ENCODE results near the gene DGCR8. TPM values are rescaled to one million over a fixed set of nuclear protein-coding genes. Genes with fewer than 3 reads are reported as not detected.
"Not testable (repeated sequence)": the region's sequence is repeated elsewhere in the genome, so short reads cannot be mapped to it uniquely, and the experiment has no call there.

Gene DGCR8
- total and polyA plus RNA-seq, 2 experiments from 2014 or later, result 14.0 to 28.7 TPM

DNA sequence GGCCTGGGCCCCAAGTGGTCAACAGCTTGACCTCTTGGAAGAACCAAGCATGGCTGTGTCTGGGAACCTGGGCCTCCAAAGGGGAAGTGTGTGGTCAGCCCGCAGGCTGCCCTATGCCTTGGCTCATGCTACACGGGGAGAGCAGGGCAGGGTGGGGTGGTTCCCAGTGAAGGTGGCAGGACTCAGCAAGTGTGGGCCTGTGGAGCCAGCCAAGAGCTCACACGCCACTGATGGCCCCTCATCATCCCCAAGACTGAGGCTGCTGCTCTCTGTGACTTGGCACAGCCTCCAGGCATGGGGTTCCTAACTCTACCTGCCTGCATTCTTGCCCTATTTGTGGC, 15.9 kb upstream of the DGCR8 start:
- no peaks in the 10 kb centered on the region for H3K36me3 ChIP-seq (ENCODE audit: low read depth)
- H3K4me2 ChIP-seq (ENCODE audit: unreplicated experiment), result no peak overlapping the region
- TF ChIP-seq EZH2phosphoT487 (IDR thresholded peaks at IDR 0.05; ENCODE audit: insufficient read depth, low read depth) (no peak), EZH2 (IDR thresholded peaks at IDR 0.05; ENCODE audit: insufficient read depth, poor library complexity, severe bottlenecking) (no peak)
- no peaks in the 10 kb centered on the region for H4K20me1 ChIP-seq (ENCODE audit: insufficient read depth)
- H3K9me2 ChIP-seq (ENCODE audit: insufficient read depth), result no peaks in the 10 kb centered on the region
- H2AFZ ChIP-seq, result no peak overlapping the region
- no peaks in the 10 kb centered on the region for H3K4me1 ChIP-seq (ENCODE audit: insufficient read depth)
- WGBS, 2 experiments (ENCODE audit: low coverage in 1 of 2, low lambda C conversion rate in 2 of 2, missing lambda C conversion rate in 2 of 2), result 94 to 100% methylated on average over 2 to 3 of the region's 3 CpGs
- H3K79me2 ChIP-seq (ENCODE audit: insufficient read depth), result no peaks in the 10 kb centered on the region
- H3K9me3 ChIP-seq (ENCODE audit: low read depth), result no peaks in the 10 kb centered on the region
- no peak overlapping the region for H3K4me3 ChIP-seq
- no peak overlapping the region for H3K9ac ChIP-seq
- H3K27me3 ChIP-seq (replicated peaks; ENCODE audit: insufficient read depth), result no peaks in the 10 kb centered on the region
- no peaks in the 10 kb centered on the region for H3F3A ChIP-seq (ENCODE audit: insufficient read depth)
- H3K27ac ChIP-seq, result no peak overlapping the region
- no peak for DNase-seq
- in situ Hi-C loops (cut with MboI), result no loop called here

DNA sequence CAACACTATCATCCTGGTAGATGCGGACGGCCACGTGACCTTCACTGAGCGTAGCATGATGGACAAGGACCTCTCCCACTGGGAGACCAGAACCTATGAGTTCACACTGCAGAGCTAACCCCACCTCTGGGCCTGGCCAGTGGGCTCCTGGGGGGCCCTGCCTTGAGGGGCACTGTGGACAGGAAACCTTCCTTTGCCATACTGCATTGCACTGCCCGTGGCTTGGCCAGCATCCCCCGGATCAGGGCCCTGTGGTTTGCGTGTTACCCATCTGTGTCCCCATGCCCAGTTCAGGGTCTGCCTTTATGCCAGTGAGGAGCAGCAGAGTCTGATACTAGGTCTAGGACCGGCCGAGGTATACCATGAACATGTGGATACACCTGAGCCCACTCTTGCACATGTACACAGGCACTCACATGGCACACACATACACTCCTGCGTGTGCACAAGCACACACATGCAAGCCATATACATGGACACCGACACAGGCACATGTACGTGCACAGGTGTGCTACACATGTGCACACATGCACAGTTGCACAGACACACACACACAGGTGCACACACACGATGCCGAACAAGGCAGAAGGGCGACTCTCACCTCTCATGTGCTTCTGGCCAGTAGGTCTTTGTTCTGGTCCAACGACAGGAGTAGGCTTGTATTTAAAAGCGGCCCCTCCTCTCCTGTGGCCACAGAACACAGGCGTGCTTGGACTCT, 15.3 kb upstream of the DGCR8 start:
- H3K4me1 ChIP-seq (ENCODE audit: insufficient read depth), result no peaks in the 10 kb centered on the region
- no peak for TF ChIP-seq EZH2phosphoT487 (IDR thresholded peaks at IDR 0.05; ENCODE audit: insufficient read depth, low read depth)
- TF ChIP-seq EZH2 (IDR thresholded peaks at IDR 0.05; ENCODE audit: insufficient read depth, poor library complexity, severe bottlenecking), result no peak
- H3K27ac ChIP-seq, result no peak overlapping the region
- H3K27me3 ChIP-seq (replicated peaks; ENCODE audit: insufficient read depth), result no peaks in the 10 kb centered on the region
- H3K36me3 ChIP-seq (ENCODE audit: low read depth), result no peaks in the 10 kb centered on the region
- H3K9me2 ChIP-seq (ENCODE audit: insufficient read depth), result no peaks in the 10 kb centered on the region
- no peaks in the 10 kb centered on the region for H3K79me2 ChIP-seq (ENCODE audit: insufficient read depth)
- H4K20me1 ChIP-seq (ENCODE audit: insufficient read depth), result no peaks in the 10 kb centered on the region
- no peaks in the 10 kb centered on the region for H3K9me3 ChIP-seq (ENCODE audit: low read depth)
- 90 to 92% methylated on average over 18 of the region's 18 CpGs for WGBS, 2 experiments (ENCODE audit: low coverage in 1 of 2, low lambda C conversion rate in 2 of 2, missing lambda C conversion rate in 2 of 2)
- no peak overlapping the region for H3K9ac ChIP-seq
- DNase-seq, result no peak
- H3K4me3 ChIP-seq, result no peak overlapping the region
- H3K4me2 ChIP-seq (ENCODE audit: unreplicated experiment), result no peak overlapping the region
- in situ Hi-C loops (cut with MboI), result no loop called here
- no peak overlapping the region for H2AFZ ChIP-seq
- no peaks in the 10 kb centered on the region for H3F3A ChIP-seq (ENCODE audit: insufficient read depth)

DNA sequence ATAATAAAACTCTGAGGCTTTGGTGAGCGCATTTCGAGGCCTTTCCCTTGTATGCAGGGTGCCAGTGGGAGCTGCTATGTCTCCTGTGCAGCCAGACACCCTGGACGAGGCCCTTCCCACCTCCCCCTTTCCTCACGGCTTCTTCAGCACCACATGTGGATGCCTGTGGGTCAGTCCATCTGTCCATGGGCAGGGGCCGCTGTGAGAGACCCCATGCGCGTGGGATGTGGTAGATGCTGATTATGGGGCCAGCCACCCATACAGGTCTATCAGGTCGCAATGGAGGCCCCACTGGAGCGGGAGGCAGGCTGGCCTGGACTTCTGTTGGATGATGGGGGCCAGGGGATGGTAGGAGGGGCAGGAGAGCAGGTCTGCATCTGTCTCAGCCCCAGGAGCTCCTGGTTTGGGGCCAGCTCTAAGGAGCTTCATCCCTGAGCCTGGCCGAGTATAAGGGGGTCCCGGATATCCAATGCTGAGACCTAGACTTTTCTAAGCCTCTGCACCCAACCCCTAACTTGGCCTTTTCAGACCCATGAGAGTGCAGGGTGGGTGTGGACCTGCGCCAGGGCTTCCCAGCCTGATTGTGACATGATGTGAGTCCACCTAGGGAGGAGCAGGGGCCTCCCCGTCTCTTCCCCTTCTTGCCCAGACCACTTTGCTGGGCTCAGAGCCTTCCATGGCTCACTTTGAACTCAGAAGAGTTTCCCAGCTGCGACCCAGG, 14.0 kb upstream of the DGCR8 start:
- Histone ChIP-seq H3K36me3 (ENCODE audit: low read depth) (no peaks in the 10 kb centered on the region), H3K9me2 (ENCODE audit: insufficient read depth) (no peaks in the 10 kb centered on the region), H4K20me1 (ENCODE audit: insufficient read depth) (no peaks in the 10 kb centered on the region), H3K79me2 (ENCODE audit: insufficient read depth) (no peaks in the 10 kb centered on the region), H3K4me1 (ENCODE audit: insufficient read depth) (no peaks in the 10 kb centered on the region), H3K4me2 (ENCODE audit: unreplicated experiment) (no peak overlapping the region), H3K9ac (no peak overlapping the region), H3K9me3 (ENCODE audit: low read depth) (no peaks in the 10 kb centered on the region), H3K27me3 (replicated peaks; ENCODE audit: insufficient read depth) (no peaks in the 10 kb centered on the region), H3K27ac (no peak overlapping the region), H3K4me3 (no peak overlapping the region), H3F3A (ENCODE audit: insufficient read depth) (no peaks in the 10 kb centered on the region), H2AFZ (no peak overlapping the region)
- DNase-seq, result no peak
- 82 to 87% methylated on average over 14 of the region's 14 CpGs for WGBS, 2 experiments (ENCODE audit: low coverage in 1 of 2, low lambda C conversion rate in 2 of 2, missing lambda C conversion rate in 2 of 2)
- in situ Hi-C loops (cut with MboI), result no loop called here
- TF ChIP-seq EZH2phosphoT487 (IDR thresholded peaks at IDR 0.05; ENCODE audit: insufficient read depth, low read depth), result no peak
- no peak for TF ChIP-seq EZH2 (IDR thresholded peaks at IDR 0.05; ENCODE audit: insufficient read depth, poor library complexity, severe bottlenecking)

DNA sequence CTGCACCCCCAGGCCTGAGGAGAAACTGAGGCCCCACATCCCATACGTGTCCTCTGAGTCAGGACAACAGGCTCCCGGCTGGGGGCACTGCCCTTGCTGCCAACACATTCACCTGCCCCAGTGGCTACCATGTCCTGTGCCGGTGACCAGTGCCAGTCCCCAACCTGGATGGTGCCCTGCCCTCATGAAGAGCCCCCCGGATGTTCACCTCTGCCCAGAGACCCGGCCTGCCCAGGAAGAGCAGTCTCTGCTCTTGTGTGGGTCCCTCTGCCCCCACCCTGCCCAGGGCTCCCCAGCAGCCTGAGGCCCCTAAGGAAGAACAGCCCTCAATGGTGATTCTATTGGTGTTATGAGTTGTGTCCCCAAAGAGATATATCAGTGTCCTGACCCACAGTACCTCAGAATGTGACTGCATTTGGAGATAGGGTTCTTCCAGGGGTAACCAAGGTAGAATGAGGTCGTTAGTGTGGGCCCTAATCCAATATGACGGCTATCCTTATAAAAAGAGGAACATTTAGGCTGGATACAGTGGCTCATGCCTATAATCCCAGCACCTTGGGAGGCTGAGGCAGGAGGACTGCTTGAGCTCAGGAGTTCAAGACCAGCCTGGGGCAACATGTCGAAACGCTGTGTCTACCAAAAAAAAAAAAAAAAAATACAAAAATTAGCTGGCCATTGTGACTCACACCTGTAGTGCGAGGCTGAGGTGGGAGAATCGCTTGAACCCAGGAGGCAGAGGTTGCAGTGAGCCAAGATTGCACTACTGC, 13.2 kb upstream of the DGCR8 start:
- no peak overlapping the region for H3K27ac ChIP-seq
- no peak overlapping the region for H3K4me2 ChIP-seq (ENCODE audit: unreplicated experiment)
- TF ChIP-seq EZH2 (IDR thresholded peaks at IDR 0.05; ENCODE audit: insufficient read depth, poor library complexity, severe bottlenecking), result no peak
- TF ChIP-seq EZH2phosphoT487 (IDR thresholded peaks at IDR 0.05; ENCODE audit: insufficient read depth, low read depth), result no peak
- no peaks in the 10 kb centered on the region for H3K79me2 ChIP-seq (ENCODE audit: insufficient read depth)
- in situ Hi-C loops (cut with MboI), result no loop called here
- no peak overlapping the region for H2AFZ ChIP-seq
- WGBS, 2 experiments (ENCODE audit: low coverage in 1 of 2, low lambda C conversion rate in 2 of 2, missing lambda C conversion rate in 2 of 2), result 89 to 90% methylated on average over 11 of the region's 11 CpGs
- H4K20me1 ChIP-seq (ENCODE audit: insufficient read depth), result no peaks in the 10 kb centered on the region
- no peaks in the 10 kb centered on the region for H3K9me2 ChIP-seq (ENCODE audit: insufficient read depth)
- no peaks in the 10 kb centered on the region for H3K36me3 ChIP-seq (ENCODE audit: low read depth)
- no peaks in the 10 kb centered on the region for H3K9me3 ChIP-seq (ENCODE audit: low read depth)
- no peak overlapping the region for H3K9ac ChIP-seq
- no peak for DNase-seq
- H3F3A ChIP-seq (ENCODE audit: insufficient read depth), result no peaks in the 10 kb centered on the region
- no peaks in the 10 kb centered on the region for H3K4me1 ChIP-seq (ENCODE audit: insufficient read depth)
- no peak overlapping the region for H3K4me3 ChIP-seq
- H3K27me3 ChIP-seq (replicated peaks; ENCODE audit: insufficient read depth), result no peaks in the 10 kb centered on the region

DNA sequence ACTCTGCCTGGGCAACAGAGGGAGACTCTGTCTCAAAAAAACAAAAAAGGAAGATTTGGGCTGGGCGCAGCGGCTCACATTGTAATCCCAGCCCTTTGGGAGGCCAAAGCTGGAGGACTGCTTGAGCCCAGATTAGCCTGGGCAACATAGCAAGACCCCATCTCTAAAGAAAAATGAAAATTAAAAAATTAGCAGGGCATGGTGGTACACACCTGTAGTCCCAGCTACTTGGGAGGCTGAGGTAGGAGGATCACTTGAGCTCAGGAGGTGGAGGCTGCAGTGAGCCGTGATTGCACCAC, 12.7 kb upstream of the DGCR8 start:
- DNase-seq; H3K4me3 ChIP-seq; H3K9me3 ChIP-seq (ENCODE audit: low read depth); H3K79me2 ChIP-seq (ENCODE audit: insufficient read depth); in situ Hi-C loops (cut with MboI); H4K20me1 ChIP-seq (ENCODE audit: insufficient read depth); H3K4me2 ChIP-seq (ENCODE audit: unreplicated experiment); H3K27me3 ChIP-seq (replicated peaks; ENCODE audit: insufficient read depth); H3K4me1 ChIP-seq (ENCODE audit: insufficient read depth); H3K9me2 ChIP-seq (ENCODE audit: insufficient read depth); H3K36me3 ChIP-seq (ENCODE audit: low read depth); H3K9ac ChIP-seq; H3F3A ChIP-seq (ENCODE audit: insufficient read depth); H3K27ac ChIP-seq; H2AFZ ChIP-seq: not testable (repeated sequence)
- WGBS, 2 experiments (ENCODE audit: low coverage in 1 of 2, low lambda C conversion rate in 2 of 2, missing lambda C conversion rate in 2 of 2), result 96 to 100% methylated on average over 2 to 3 of the region's 3 CpGs

Data from GM23248 (cell line).